Measurements from ENCODE around the gene MRPL43.

DNA sequence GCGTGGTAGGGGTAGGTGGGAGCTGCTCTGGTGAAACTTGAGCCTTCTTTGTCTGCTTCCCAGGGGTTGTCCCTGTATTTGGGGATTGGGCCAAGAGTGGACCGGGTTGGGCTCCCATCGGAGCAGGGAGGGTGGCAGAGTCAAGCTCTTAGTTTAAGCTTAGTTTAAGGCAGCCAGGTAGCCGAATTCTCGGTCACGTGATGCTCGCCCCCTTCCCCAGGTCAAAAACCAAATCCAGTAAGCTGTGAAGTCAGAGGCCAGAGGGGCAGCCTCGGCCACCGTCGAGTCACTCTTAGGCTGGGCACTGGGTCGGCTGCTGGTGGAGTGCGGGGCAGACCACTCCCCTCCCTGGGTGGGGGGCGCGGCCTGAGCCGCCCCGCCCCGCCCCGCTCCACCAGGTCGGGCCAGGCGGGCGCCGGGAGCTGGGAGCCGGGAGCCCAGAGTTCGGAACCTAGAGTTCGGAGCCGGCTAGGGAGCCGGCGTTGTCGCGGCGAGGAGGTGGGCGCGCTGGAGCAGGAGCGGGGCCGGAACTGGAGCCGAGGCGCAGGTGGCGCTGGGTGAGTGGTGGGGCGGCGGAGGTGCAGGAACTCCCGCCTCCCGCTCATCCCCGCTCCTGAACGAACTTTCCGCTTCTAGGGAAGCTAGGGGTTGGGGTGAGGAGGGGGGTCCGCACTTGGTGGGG lies 9.5 kb upstream of the MRPL43 start:
- TF ChIP-seq, protein P1, sequence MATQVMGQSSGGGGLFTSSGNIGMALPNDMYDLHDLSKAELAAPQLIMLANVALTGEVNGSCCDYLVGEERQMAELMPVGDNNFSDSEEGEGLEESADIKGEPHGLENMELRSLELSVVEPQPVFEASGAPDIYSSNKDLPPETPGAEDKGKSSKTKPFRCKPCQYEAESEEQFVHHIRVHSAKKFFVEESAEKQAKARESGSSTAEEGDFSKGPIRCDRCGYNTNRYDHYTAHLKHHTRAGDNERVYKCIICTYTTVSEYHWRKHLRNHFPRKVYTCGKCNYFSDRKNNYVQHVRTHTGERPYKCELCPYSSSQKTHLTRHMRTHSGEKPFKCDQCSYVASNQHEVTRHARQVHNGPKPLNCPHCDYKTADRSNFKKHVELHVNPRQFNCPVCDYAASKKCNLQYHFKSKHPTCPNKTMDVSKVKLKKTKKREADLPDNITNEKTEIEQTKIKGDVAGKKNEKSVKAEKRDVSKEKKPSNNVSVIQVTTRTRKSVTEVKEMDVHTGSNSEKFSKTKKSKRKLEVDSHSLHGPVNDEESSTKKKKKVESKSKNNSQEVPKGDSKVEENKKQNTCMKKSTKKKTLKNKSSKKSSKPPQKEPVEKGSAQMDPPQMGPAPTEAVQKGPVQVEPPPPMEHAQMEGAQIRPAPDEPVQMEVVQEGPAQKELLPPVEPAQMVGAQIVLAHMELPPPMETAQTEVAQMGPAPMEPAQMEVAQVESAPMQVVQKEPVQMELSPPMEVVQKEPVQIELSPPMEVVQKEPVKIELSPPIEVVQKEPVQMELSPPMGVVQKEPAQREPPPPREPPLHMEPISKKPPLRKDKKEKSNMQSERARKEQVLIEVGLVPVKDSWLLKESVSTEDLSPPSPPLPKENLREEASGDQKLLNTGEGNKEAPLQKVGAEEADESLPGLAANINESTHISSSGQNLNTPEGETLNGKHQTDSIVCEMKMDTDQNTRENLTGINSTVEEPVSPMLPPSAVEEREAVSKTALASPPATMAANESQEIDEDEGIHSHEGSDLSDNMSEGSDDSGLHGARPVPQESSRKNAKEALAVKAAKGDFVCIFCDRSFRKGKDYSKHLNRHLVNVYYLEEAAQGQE (IDR thresholded peaks at IDR 0.05; ENCODE audit: insufficient replicate concordance, low read depth): no peak
- TF ChIP-seq, protein P2, sequence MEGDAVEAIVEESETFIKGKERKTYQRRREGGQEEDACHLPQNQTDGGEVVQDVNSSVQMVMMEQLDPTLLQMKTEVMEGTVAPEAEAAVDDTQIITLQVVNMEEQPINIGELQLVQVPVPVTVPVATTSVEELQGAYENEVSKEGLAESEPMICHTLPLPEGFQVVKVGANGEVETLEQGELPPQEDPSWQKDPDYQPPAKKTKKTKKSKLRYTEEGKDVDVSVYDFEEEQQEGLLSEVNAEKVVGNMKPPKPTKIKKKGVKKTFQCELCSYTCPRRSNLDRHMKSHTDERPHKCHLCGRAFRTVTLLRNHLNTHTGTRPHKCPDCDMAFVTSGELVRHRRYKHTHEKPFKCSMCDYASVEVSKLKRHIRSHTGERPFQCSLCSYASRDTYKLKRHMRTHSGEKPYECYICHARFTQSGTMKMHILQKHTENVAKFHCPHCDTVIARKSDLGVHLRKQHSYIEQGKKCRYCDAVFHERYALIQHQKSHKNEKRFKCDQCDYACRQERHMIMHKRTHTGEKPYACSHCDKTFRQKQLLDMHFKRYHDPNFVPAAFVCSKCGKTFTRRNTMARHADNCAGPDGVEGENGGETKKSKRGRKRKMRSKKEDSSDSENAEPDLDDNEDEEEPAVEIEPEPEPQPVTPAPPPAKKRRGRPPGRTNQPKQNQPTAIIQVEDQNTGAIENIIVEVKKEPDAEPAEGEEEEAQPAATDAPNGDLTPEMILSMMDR (IDR thresholded peaks at IDR 0.05; ENCODE audit: insufficient read depth, low read length): no peak

Measured in HL-60 (cell line).